ENCODE measurements around the gene CEP164.
"Not testable (repeated sequence)": the region's sequence is repeated elsewhere in the genome, so short reads cannot be mapped to it uniquely, and the experiment has no call there.

CEP164 gene

DNA sequence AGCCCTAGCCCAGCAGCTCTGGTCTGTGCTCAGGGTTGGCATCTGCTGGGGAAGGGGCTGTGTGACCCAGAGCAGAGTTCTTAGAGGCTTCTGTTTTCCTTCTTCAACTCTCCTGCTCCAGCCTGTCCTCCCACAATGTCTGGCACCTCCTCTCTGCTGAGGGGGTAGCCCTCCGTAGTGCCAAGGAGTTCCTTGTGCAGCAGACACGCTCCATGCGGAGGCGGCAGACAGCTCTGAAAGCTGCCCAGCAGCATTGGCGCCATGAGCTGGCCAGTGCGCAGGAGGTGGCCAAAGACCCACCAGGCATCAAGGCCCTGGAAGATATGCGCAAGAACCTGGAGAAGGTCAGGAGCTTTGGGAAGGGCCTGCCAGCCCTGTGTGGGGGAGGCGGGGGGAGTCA is 69.3 kb downstream of the CEP164 start:
- DNase-seq (ENCODE audit: low spot score): no peak

- not testable (repeated sequence) for DNase-seq (ENCODE audit: low spot score)
These were observed 71.0 kb downstream of the CEP164 start for GRCh38 chr11:117398618-117399017.

- not testable (repeated sequence) for DNase-seq (ENCODE audit: low spot score)
These were observed 71.6 kb downstream of the CEP164 start for GRCh38 chr11:117399100-117399840.

GRCh38 chr11:117405898-117406297 is 78.2 kb downstream of the CEP164 start:
- not testable (repeated sequence) for DNase-seq (ENCODE audit: low spot score)

- DNase-seq (ENCODE audit: low spot score): no peak
These were observed 79.4 kb downstream of the CEP164 start for GRCh38 chr11:117407016-117407415.

GRCh38 chr11:117408356-117408755 is 80.7 kb downstream of the CEP164 start:
- DNase-seq (ENCODE audit: low spot score): no peak

DNA sequence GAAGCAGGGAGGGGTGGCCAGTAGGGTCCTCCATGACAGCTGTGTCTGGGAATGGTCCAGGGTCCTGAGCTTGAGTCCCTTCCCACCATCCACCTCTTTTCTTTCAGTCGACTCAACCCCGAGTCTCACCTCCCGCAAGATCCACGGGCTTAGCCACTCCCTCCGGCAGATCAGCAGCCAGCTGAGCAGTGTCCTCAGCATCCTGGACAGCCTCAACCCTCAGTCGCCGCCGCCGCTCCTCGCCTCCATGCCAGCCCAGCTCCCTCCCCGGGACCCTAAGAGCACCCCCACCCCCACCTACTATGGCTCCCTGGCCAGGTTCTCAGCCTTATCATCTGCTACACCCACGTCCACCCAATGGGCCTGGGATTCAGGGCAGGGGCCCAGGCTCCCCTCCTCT is 81.9 kb downstream of the CEP164 start:
- DNase-seq (ENCODE audit: low spot score): no peak

DNA sequence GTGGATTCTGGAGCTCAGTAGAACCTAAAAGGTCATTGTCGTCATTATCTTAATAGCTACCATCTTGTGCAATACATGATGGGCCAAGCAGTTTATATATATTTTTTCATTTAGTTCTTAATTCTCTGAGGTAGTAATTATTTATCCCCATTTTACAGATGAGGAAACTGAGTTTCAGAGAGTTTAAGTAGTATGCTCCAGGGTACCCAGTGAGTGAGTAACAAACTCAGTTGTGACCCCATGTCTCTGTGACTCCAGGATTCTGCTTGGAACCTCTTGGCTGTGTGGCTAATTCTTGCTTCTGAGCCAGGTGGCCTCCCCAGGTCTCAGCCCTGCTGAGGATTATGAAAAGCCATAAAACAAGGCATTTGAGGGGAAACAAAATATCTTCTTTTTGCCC is 82.6 kb downstream of the CEP164 start:
- no peak for DNase-seq (ENCODE audit: low spot score)

GRCh38 chr11:117410861-117411710 is 83.4 kb downstream of the CEP164 start:
- no peak for DNase-seq (ENCODE audit: low spot score)

DNA sequence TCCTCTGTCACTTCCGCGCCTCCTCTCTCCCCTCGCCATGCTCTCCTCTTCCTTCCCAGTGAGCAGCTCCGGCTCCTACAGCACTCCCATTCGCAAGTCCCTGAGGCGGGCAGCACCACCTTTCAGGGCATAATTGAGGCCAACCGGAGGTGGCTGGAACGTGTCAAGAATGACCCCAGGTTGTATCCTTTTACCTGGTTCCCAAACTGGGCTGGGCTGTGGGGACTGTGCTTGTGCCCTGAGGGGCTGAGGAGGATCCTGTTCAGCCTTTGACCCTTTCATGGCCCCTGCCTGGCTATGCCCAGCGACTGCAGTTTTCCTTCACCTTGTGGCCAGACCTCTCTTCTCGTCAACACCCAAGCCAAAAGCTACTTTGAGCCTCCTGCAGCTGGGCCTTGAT is 84.1 kb downstream of the CEP164 start:
- no peak for DNase-seq (ENCODE audit: low spot score)

- no peak for DNase-seq (ENCODE audit: low spot score)
These were observed 84.5 kb downstream of the CEP164 start for GRCh38 chr11:117412176-117412575.

GRCh38 chr11:117412653-117413275 is 85.1 kb downstream of the CEP164 start:
- DNase-seq (ENCODE audit: low spot score): no peak

- no peak for DNase-seq (ENCODE audit: low spot score)
These were observed 86.0 kb downstream of the CEP164 start for GRCh38 chr11:117413616-117414015.

DNA sequence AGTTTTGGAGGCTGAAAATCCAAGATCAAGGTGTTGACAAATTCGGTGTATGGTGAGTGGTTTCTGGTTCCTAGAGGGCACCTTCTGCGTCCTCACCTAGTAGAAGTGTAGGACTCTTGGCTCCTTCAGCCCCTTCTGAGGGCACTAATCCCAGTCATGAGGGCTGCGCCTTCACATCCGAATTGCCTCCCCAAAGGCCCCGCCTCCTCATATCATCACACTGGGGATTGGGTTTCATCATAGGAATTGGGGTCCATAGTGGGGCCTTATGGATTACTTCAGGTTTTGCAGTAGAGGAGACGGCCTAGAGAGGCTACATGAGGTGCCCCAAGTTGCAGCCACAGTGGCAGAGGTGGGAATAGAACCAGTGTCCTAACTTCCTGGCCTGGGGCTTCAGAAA is 87.1 kb downstream of the CEP164 start:
- DNase-seq (ENCODE audit: low spot score): no peak

- no peak for DNase-seq (ENCODE audit: low spot score)
These were observed 87.8 kb downstream of the CEP164 start for GRCh38 chr11:117415358-117415896.

DNA sequence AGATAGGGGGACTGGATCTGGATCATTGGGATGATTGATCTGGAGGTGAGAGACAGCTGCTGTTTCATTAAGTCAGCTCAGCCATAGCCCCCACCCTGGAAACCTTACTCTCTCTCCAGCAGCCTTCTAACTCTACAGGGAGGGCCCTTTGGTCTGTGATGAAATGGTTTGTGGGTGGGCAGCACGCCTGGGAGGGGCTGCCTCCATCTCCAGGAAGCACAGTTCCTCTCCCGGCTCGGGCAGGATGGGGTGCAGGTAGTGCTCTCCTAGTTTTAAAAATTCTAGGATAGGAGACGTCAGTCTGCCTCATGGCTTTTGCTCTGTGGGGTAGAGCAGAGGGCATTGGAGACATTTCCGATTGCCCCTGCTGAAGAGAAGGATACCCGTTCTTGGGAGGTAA is 89.7 kb downstream of the CEP164 start:
- DNase-seq (ENCODE audit: low spot score): no peak

DNA sequence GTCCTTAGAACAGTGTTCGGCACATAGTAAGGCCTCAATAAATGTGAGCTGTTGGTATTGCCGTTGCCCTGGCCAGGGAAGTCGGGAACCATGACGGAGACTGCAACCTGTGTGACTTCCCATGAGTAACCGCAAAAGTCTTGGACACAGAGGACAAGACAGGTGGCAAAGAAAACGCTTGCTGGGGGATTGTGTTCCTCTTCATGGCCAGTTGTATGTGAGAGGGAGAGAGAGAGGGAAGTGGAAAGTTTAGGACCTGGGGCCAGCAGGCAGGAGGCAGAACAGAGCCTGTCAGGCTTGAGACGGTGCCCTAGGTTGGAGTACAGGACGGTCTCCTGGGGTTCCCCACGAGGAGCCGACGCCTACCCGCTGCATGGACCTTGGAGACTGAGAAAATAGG is 90.2 kb downstream of the CEP164 start:
- no peak for DNase-seq (ENCODE audit: low spot score)

- no peak for DNase-seq (ENCODE audit: low spot score)
These were observed 91.3 kb downstream of the CEP164 start for GRCh38 chr11:117418737-117419481.

DNA sequence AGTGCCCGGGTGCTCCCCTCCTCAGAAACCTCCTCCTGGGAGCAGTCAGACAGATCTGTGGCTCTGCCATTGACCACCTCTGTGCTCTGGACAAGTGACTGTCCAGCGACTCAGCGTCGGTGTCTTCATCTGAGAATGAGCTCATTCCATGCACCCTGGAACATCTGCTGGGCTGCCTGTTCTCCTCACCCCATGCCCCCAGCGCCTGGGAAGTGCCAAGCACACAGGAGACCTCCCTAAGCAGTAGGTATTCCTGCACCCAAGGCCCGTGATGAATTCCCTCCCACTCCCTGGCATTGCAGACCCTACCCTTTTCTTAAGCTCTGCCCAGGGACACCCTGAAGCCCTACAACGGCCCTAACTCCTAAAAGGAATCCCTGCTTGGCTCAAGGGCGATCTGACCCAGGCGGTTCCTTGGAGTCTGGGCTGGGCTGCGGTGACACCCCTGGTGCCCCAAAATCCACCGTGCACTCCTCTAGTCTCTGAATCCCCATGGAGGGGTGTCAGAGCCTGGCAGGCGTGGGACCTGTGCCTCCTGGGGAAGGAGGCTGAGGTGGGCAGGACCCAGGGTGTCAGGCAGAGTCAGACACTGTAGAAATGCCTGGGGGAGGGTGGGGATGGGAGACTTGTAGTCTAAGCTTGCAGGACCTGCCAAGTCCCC is 92.0 kb downstream of the CEP164 start:
- no peak for DNase-seq (ENCODE audit: low spot score)

GRCh38 chr11:117420143-117420485 is 92.5 kb downstream of the CEP164 start:
- DNase-seq (ENCODE audit: low spot score): no peak

DNA sequence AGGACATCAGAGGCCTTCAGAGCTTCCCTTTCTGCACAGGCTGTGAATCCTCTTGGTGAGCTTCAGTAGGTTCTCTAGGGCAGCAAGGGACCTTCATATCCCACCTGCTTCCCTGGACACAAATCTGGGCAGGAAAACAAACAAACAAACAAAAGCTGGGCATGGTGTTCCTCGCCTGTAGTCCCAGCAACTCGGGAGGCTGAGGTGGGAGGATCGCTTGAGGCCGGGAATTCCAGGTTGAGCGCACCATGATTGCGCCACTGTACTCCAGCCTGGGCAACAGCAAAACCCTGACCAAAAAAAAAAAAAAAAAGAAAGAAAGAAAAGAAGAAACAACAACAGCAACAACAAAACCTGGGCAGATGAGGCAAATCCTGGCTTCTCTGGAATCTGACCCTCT is 92.9 kb downstream of the CEP164 start:
- no peak for DNase-seq (ENCODE audit: low spot score)

DNA sequence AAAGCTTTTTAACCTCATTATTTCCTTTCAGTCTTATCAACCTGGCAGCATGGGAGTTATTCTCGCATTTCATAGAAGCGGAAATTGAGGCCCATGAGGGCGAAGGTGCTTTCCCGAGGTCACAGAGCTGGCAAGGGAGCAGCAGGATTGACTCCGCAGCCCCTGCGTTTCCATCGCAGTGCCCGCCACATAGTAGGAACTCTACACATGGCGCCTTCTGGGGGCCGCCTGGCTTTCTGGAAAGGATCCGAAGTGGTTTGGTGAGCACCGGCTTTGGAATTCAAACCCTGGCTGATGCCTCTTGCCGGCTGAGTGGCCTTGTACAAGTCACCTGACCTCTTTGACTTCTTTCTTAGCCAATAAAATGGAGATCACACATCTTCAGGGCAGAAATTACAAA is 93.4 kb downstream of the CEP164 start:
- no peak for DNase-seq (ENCODE audit: low spot score)

Measured in CD4-positive, alpha-beta T cell treated with Interleukin-15 for 4 hours (primary cell).